Dedifferentiated amniotic fluid mesenchymal stem cell (primary cell): Measurements from ENCODE around the gene COLGALT1.
"Not testable (repeated sequence)": the region's sequence is repeated elsewhere in the genome, so short reads cannot be mapped to it uniquely, and the experiment has no call there.

Source experiments
- DNase-seq: peaks from one replicate; pipeline ENCODE4 v3.0.0-alpha.2; 2016; ENCODE audit errors: extremely low spot score

COLGALT1 gene

DNA sequence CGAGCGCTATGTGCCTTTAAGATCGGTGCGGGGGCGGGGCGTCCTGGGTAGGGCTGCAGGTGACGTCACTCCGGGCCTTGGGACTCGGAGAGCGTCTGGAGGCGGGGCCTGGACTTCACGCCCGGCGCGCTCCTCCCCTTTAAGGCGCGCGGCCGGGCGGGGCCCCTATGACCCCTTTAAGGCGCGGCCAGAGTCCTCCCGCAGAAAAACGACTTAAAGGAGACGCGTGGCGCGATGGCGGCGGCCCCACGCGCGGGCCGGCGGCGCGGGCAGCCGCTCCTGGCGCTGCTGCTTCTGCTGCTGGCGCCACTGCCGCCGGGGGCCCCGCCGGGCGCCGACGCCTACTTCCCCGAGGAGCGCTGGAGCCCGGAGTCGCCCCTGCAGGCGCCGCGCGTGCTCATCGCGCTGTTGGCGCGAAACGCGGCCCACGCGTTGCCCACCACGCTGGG lies at the start of gene COLGALT1:
Gene COLGALT1 (plus strand): TSS at position 170 of the 449 bp plus-strand sequence. CDS start 65 bp downstream, at position 235.
- peak; percentile 98 for DNase-seq

DNA sequence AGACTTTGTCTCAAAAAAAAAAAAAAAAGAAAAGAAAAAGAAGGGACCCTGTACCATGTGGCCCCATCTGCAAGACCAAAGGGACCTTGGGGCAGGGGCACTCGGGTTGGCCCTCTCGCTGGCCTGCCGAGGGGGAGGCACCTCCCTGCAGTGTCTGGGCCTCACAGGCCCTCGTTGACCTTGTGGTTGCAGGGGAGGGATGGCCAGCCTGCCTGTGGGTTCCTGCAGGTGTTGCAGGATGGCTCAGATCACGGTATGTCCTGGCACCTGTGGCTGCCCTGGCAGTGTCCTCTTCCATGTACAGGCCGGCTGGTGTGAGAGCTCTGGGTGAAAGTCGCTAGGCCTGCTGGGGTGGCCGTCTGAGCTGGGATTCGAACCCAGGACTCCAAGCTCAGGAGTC lies 48.7 kb upstream of the COLGALT1 start:
- no peak for DNase-seq

DNA sequence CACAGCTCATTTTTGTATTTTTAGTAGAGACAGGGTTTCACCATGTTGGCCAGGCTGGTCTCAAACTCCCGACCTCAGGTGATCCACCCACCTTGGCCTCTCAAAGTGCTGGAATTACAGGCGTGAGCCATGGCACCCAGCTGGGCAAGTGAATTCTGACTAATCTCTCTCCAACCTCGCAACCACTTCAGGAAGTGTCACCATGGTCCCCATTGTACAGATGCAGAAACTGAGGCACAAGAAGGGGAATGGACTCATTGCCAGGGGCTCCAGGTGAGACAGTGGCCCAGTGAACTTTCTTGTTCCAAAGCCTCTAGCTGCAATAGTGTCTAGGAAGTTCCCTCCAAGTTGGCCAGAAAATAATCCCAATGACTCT lies 46.9 kb upstream of the COLGALT1 start:
- DNase-seq = not testable (repeated sequence)

DNA sequence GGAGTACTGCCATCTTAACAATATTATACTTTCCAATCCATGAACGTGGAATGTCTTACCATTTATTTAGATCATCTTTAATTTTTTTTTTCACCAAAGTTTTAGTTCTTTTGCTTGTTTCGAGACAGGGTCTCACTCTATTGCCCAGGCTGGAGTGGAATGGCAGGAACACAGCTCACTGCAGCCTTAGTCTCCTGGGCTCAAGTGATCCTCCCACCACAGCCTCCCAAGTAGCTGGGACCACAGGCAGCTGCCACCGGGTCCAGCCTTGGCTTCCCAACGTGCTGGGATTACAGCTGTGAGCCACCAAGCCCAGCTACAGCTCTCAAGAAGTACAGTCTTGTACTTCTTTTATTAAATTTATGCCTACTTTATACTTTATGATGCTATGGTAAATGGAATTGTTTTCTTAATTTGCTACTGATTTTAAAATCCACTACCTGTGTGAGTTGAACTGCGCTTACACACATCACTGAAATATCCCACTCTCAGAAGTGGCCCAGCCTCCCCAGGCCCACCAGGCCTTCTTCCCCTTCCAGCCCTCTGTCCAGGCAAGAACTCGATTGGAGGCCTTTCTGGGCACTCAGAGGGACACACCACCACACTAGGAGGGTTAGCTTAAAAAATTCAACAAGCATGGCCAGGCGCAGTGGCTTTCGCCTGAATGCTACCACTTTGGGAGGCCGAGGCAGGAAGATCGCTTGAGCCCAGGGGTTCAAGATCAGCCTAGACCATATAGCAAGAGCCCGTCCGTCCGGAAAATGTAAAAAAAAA lies 45.0 kb upstream of the COLGALT1 start:
- no peak for DNase-seq

DNA sequence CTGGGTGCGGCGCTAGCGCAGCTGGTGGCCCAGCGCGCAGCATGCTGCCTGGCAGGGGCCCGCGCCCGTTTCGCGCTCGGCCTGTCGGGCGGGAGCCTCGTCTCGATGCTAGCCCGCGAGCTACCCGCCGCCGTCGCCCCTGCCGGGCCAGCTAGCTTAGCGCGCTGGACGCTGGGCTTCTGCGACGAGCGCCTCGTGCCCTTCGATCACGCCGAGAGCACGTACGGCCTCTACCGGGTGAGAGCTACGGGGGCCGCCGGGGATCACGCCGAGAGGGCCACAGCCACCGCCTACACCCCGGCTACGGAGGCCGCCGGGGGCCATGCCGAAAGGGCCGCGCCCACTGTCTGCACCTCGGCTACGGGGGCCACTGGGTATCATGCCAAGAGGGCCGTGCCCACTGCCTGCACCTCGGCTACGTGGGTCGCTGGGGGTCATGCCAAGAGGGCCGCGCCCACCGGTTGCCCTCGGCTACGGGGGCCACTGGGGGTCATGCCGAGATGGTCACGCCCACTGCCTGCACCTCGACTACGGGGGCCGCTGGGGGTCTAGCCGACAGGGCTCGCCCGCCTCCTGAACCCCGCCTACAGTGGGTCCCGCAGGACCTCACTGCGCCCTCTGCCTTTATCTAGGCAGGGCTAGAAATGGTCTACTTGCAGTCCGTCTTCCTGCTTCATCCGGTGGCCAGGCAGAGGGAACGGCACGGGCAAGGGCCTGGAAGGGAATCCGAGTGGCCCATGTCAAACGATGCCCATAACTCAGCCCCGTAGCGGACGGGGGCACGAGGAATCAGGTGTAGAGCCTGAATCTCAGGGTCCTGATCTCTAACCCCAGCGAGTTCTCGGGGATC lies 43.5 kb upstream of the COLGALT1 start:
- DNase-seq = no peak

DNA sequence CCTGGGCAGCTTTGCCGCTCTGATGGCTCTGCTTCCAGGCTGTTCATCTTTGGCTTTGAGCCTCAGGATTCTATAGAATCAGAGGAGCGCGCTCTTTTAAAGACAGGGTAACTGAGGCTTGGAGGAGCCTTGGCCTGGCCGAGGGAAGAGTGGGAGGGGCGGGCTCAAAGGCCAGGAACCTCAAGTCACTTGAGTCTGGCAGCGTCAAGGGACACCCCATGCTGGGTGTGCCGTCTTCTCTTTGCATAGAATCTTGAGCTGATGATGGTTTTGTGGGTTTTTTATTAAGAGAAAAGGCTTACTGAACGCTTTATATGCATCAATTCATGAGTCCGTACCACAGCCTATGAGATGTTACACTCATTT lies 42.9 kb upstream of the COLGALT1 start:
- no peak for DNase-seq

DNA sequence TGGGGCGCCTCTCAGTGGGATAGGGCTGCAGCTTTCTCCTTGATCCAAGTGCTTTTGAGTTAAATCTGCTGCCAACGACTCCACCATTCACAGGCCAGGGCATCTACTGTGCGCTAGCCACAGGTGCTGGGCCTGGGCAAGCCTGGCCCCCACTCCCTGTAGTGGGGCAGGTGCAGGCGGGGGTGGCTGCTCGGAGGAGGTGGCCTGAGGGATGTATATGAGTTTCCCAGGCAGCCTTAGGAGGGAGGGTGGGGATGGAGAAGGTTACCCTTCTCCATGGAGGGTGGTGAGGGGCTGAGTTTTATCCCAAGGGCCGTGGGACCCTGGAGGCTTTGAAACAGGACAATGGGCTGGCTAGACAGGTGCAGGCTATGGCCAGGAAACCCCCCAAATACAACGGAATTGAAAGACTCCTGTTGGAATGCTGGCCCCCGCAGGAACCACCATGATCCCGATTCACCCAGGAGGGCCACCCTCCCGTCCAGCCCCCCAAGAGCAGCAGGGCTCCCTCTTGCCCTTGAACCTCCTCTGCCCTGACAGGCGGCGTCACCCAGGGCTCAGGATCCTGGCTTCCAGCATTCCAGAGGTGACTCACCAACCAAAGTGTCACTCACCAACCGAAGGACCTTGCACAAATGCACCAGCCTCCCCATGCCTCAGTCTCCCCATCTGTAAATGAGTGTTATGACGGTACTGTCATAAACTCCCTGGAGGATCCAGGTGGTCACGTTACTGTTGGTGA lies 39.9 kb upstream of the COLGALT1 start:
- no peak for DNase-seq

DNA sequence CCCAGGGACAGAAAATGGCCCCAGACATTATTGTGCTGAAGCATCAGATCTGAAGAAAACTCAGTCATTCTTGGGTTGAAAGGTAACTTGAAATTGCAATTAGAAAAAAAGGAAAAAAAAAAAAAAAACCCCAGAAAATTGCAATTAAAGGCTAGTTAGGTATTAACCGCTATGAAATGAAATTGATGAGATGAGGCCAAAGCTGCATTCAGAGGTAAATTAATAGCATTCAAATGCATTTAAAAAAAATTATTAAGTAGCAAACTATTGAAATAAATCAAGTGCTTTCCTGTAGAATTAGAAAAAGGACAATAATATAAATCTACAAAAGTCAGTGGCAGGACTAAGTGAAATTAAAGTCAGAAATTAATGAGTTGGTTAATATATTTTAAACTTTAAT lies 37.6 kb upstream of the COLGALT1 start:
- DNase-seq = no peak

DNA sequence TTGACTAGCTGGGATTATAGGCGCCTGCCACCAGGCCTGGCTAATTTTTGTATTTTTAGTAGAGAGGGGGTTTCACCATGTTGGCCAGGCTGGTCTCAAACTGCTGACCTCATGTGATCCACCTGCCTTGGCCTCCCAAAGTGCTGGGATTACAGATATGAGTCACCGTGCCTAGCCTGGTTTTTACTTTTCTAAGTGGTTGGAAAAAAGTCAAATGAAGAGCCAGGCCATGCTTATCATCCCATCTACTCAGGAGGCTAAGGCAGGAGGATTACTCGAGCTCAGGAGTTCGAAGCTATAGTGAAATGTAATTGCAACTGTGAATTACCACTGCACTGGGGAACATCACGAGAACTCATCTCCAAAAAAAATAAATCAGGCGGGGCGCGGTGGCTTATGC lies 36.8 kb upstream of the COLGALT1 start:
- DNase-seq = not testable (repeated sequence)

DNA sequence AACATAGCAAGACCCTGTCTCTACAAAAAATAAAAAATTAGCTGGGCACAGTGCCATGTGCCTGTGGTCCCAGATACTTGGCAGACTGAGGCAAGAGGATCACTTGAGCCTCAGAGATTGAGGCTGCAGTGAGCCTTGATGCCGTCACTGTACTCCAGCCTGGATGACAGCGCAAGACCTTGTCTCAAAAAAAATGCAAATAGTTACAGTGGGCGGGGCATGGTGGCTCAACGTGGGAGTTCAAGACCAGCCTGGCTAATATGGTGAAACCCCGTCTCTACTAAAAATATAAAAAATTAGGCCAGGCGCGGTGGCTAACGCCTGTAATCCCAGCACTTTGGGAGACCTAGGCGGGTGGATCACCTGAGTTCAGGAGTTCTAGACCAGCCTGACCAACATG lies 35.5 kb upstream of the COLGALT1 start:
- DNase-seq = no peak

DNA sequence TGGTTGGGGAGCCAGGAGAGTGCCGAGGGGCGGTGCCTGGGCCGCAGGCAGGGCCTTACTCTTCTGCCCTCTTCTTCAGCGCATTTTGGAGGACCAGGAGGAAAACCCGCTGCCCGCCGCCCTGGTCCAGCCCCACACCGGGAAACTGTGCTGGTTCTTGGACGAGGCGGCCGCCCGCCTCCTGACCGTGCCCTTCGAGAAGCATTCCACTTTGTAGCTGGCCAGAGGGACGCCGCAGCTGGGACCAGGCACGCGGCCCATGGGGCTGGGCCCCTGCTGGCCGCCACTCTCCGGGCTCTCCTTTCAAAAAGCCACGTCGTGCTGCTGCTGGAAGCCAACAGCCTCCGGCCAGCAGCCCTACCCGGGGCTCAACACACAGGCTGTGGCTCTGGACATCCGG lies 34.6 kb upstream of the COLGALT1 start:
- DNase-seq = no peak

DNA sequence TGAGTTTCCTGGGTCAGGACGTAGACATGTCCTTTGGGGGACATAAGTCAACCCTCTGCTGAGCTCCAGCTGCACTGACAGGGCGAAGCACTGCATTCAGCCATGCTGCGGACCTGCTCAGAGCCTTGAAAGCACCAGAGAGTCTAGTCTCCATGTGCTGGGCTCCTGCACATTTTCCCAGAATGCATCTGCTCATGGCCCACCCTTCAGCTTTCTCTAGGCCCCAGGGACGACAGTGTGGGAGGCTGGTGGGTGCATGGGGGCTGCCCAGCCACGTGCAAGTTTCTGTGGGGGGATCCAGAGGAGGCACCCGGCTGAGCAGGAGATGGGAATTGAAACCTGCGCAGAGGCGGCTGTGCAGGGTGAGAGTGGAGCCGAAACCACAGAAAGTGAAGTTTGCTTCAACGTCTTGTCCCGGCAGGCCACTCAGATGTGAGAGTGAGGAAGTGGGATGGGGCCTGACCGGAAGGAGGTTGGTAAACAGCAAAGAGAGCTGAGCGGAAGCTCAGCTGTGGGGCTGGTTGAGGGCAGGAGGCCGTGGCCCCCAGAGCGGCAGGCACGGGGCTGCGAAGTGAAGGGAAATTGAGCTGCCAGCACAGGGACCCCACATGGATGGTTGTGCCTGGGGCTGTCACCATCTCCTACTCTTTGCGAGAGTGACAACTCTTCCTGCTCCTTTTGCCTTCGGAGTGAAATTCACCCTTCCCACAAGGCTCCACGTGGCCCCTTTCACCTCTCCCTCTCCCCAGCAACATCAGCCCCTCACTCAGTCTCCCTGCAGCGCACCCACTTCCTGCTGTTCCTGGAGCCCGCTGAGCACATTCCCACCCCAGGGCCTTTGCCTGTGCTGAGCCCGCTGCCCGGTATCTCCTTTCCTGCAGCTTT lies 32.2 kb upstream of the COLGALT1 start:
- no peak for DNase-seq

DNA sequence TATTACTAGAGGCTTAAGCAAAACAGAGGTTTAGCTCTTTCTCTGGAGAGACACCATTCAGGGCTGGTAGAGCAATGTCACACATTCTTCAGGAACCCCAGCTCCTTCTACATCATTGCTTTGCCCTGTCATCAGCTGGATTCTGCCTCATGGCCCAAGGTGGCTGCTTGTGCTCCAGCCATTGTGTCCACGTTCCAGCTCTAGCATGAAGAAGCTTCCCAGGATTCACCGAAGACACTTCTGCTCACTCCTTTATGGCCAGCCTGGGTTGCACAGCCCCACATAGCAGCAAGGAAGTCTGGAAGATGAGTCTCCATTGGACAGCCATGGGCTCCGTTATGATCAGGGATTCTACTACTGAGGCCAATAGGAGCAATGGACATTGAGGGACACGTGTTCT lies 30.8 kb upstream of the COLGALT1 start:
- DNase-seq = no peak

DNA sequence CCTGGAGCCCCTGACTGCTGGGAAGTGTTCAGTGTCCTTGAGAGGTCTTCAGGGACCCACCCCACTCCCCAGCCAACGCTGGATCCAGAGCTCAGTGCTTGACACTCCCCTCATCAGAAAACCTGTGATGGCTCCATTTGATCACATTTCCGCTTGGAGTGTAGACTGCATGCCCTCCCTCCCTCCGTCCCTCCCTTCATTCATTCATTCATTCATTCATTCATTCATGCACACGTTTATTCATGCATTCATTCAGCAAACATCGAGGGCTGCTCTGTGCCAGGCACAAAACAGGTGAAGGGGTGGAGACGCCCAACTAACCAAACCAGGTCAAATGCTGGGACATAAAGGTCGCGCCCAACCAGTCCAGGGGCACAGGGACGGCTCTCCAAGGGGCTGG lies 30.3 kb upstream of the COLGALT1 start:
- DNase-seq = no peak

DNA sequence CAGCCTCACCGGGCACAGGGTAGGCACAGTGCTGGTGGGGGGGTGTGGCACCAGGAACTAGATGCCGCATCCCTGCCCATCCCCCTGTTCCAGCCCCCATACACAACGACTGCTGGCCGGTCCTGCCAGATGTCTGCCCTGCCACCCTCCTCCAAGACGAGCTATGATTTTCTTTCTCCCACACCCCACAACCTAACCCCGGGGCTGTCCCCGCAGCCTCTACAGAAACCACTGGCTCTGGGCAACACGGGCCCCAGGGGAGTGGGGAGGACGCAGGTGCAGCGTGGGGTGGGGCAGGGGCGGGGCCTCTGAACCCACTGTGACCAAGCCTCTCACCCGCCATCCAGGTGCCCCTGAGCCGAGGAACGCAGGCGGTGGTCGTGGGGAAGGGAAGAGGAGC lies 28.5 kb upstream of the COLGALT1 start:
- no peak for DNase-seq

DNA sequence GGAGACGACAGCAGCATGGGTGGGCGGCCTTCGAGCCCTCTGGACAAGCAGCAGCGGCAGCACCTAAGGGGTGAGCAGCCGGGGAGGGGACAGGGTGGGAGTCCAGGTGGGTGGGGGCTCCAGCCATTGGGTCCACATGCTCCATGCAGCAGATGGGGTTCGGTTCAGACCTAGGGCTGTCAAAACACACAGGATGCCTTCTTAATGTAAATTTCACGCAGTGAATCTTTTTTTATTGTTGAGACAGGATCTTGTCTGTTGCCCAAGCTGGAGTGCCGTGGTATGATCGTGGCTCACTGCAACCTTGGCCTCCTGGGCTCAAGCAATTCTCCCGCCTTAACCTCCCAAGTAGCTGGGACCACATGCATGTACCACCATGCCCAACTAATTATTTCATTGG lies 28.1 kb upstream of the COLGALT1 start:
- DNase-seq = no peak

DNA sequence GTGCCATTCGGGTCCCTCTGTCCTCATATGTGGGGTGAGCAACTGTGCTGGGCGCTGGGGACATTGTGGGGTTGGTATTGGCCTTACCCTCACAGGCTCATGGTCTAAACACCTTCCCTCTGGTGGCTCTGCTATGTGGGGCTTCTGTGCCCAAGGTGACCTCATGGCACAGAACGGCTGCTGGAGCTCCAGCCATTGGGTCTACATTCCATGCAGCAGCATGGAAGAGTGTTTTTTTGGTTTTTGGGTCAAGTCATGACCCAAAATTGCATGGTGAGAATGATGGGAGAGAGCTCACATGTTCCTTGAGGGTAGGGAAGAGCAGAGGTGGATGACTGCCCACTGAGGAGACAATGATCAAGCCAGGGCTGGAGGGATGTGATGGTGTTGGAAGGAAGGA lies 26.8 kb upstream of the COLGALT1 start:
- no peak for DNase-seq

DNA sequence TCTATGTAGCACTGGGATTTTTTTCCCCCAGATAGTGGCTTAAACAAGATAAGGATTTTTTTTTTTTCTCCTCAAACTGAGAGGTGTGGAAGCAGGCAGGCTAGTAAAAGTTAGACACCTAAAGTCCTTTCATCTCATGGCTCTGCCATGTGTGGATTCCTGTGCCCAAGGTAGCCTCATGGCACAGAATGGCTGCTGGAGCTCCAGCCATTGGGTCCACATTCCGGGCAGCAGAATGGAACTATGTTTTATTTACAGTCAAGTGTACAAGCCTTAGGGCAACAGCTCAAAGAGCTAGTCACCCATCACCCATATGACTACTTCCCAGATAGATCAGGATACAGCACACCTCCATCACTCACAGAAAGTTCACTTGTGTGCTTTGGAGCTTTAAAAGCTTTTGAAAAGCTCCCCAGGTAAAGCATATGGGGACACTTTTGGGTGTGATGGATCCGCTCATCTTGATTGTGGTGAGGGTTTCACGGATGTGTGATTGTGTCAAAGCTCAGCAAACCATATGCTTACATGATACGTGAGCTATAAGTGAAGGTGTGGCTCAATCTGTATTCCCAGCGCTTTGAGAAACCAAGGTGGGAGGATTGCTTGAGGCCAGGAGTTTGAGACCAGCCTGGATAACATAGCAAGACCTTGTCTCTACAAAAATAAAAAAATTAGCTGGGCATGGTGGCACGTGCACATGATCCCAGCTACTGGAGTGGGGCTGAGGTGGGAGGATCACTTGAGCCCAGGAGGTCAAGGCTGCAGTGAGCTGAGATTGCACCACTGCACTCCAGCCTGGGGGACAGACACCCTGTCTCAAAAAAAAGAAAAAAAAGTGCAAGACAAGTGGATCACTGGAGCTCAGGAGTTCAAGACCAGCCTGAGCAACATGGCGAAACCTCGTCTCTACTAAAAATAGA lies 25.9 kb upstream of the COLGALT1 start:
- no peak for DNase-seq

DNA sequence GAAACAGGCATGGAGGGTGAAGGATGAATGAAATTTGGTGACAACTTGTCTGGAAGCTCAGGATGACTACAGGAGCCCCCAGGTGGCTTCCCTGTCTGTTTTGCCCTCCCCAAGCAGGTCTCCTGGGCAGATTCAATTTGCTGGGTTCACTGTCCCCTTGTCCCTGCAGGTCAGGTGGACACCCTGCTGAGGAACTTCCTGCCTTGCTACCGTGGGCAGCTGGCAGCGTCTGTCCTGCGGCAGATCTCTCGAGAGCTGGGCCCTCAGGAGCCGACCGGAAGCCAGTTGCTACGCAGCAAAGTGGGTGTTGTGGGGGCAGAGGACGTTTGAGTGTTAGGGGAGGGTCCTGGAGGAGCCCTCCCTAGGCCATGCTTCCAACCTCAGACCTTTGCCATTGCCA lies 24.9 kb upstream of the COLGALT1 start:
- no peak for DNase-seq

DNA sequence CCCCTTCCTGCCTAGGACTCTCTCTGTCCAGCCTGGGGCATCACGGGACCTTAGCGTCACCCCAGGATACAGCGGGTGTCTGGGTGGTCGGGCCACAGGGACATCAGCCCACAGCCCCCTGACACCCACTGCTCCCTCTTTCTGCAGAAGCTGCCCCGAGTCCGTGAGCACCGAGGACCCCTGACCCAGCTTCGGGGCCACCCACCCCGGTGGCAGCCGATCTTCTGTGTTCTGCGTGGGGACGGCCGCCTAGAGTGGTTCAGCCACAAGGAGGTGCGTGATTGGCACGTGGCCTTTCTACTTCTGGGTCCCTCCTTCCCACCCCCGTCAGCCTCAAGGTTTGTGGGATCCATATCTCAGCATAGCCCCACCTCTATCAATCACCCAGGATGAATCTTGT lies 23.3 kb upstream of the COLGALT1 start:
- DNase-seq = no peak
